HUES6 (cell line): Measurements from ENCODE around the gene CDYL.

Experiments
- H3K27ac ChIP-seq: 2 replicates; pipeline ENCODE4 v1.7.0; 2013; ENCODE audit warnings: low read depth, mild to moderate bottlenecking, low read length, inconsistent platforms
- H3K27me3 ChIP-seq: 2 replicates; pipeline ENCODE4 v1.6.1; 2013; ENCODE audit warnings: low read length; ENCODE audit not compliant: control insufficient read depth, insufficient read depth
- H3K36me3 ChIP-seq: 2 replicates; pipeline ENCODE4 v1.6.1; 2013; ENCODE audit warnings: low read length; ENCODE audit not compliant: control insufficient read depth, insufficient read depth
- H3K4me1 ChIP-seq: 2 replicates; pipeline ENCODE4 v1.6.1; 2013; ENCODE audit warnings: low read length; ENCODE audit not compliant: control insufficient read depth, insufficient read depth
- H3K4me3 ChIP-seq: 2 replicates; pipeline ENCODE4 v1.5.1; 2013; ENCODE audit warnings: low read depth, low read length
- H3K9ac ChIP-seq: one replicate; pipeline ENCODE4 v1.6.1; 2013; ENCODE audit warnings: mild to moderate bottlenecking, low read length
- H3K9me3 ChIP-seq: 2 replicates; pipeline ENCODE4 v1.6.1; 2013; ENCODE audit warnings: low read depth, low read length; ENCODE audit not compliant: control insufficient read depth, insufficient read depth

CDYL gene

DNA sequence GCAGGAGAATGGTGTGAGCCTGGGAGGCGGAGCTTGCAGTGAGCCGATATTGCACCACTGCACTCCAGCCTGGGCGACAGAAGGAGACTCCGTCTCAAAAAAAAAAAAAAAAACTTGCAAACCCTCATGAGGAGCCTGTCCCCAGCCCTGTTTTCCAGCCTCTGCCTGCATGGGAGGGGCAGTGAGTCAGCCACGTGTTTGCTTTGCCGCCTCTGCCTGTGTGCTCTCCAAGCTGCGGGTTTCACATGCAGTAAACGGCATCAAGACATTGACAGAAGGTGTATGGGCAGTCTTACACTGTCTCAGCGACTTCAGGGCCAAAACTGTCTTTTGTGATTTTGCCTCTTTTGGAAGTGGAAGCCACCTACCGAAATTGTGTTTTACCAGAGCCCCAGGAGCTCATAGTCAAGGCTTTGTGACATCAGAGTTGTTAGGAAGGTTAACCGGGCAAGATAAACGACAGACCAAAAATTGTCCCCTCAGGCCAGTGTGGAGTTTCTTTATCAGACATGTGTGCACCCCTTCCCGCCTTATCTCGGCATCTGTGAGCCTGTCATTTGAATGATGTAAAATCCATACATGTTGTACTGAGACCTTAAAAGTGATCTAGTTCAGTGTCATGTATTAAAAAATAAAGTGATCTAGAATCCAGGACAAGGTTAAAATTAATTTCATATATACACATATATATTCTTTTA lies 174.8 kb downstream of the CDYL start:
- Histone ChIP-seq H3K27me3 (no peaks in the 10 kb centered on the region), H3K4me3 (no peak overlapping the region), H3K4me1 (peaks cover 18% of the 10 kb centered on the region), H3K36me3 (peaks cover 58% of the 10 kb centered on the region), H3K9ac (no peak overlapping the region), H3K27ac (no peak overlapping the region), H3K9me3 (no peaks in the 10 kb centered on the region)

DNA sequence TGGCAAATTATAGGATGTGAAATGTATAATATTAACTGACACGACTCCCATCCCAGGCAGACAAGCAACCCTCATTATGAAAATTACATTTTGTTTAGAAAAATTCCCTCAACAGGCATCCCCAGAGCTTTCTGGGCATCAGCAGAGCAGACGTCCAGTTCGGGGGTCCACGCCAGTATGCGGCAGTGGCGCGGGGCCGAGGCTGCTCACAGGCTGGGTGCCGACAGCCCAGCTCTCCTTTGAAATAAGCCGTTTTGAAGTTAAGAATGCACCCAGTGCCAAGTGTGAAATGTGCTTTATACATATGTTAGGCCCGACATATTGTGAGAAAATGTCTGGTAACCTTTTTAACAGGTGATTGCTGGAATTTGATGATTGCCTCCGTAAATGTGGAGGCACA lies 177.2 kb downstream of the CDYL start:
- Histone ChIP-seq H3K4me1 (peaks cover 10% of the 10 kb centered on the region), H3K27me3 (no peaks in the 10 kb centered on the region), H3K9me3 (no peaks in the 10 kb centered on the region), H3K27ac (no peak overlapping the region), H3K4me3 (no peak overlapping the region), H3K36me3 (peaks cover 49% of the 10 kb centered on the region), H3K9ac (no peak overlapping the region)

DNA sequence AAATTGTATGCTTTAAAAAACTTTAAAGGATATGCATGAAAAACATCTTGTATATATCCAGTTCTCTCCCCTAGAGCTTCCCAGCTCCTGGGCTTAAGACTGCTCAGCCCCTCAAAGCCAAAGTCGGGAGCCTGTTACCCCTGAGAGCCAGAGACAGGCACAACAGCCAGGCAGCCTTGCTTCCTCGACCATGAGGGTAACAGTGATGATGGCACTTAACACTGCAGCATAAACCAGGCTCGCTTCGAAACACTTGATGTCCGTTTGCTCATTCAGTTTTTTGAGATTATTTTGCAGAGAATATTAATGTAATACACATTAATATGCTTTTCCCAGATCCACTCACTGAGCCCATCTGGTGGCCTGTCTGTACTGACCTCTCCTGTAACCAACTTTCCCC lies 180.4 kb downstream of the CDYL start:
- Histone ChIP-seq H3K9me3 (no peaks in the 10 kb centered on the region), H3K9ac (no peak overlapping the region), H3K36me3 (peaks cover 34% of the 10 kb centered on the region), H3K27ac (no peak overlapping the region), H3K4me3 (no peak overlapping the region), H3K27me3 (no peaks in the 10 kb centered on the region), H3K4me1 (no peaks in the 10 kb centered on the region)

DNA sequence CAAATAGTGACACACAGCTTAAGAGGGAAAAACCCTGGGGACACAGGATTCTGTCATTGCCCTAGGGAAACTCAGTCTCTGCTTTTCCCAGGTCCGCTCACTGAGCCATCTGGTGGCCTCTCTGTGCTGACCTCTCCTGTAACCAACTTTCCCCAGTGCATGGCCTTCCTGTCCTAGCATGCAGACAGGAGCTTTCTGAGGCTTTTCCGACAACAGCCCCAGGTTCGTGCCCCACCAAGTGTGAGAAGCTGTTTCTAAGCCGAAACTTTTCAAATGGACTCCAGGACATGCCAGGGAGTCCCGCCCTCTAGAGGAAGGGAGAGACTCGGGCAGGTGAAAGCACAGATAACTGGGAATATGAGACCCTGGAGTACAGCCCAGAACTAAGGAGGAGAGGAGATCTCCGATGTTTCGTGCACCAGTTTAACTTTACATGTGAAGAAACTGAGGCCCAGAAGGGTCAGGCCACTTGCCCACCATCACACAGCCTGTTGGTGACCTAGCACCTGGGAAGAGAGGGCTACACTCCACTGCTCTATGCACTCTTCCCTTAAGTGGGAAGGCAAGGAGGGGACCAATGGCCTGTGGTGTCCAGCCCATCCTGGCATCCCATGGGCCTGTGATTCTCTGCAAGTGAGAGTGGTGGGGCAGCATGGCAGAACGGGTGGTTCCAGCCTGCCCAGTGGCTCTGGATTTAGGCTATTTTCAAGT lies 181.5 kb downstream of the CDYL start:
- Histone ChIP-seq H3K9me3 (no peaks in the 10 kb centered on the region), H3K36me3 (peaks cover 25% of the 10 kb centered on the region), H3K9ac (no peak overlapping the region), H3K27ac (no peak overlapping the region), H3K4me1 (no peaks in the 10 kb centered on the region), H3K27me3 (no peaks in the 10 kb centered on the region), H3K4me3 (no peak overlapping the region)

DNA sequence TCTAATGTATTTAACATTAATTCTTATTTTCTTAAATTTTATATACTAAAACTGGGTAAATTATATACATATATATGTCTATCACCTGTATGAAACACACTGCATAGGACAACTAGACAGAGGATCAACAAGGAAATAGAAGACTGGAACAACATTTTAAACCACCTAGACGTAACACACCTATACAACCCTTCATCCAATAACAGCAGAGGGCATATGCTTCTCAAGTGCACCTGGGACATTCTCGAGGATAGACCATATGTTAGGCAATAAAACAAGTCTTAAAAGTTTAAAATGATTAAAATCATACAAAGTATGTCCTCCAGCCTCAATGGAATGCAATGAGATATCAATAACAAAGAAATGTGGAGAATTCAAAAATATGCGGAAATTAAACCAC lies 182.4 kb downstream of the CDYL start:
- no peak overlapping the region for H3K27ac ChIP-seq
- peaks cover 19% of the 10 kb centered on the region for H3K36me3 ChIP-seq
- H3K4me1 ChIP-seq: no peaks in the 10 kb centered on the region
- no peak overlapping the region for H3K4me3 ChIP-seq
- H3K9me3 ChIP-seq: no peaks in the 10 kb centered on the region
- H3K9ac ChIP-seq: no peak overlapping the region
- no peaks in the 10 kb centered on the region for H3K27me3 ChIP-seq

DNA sequence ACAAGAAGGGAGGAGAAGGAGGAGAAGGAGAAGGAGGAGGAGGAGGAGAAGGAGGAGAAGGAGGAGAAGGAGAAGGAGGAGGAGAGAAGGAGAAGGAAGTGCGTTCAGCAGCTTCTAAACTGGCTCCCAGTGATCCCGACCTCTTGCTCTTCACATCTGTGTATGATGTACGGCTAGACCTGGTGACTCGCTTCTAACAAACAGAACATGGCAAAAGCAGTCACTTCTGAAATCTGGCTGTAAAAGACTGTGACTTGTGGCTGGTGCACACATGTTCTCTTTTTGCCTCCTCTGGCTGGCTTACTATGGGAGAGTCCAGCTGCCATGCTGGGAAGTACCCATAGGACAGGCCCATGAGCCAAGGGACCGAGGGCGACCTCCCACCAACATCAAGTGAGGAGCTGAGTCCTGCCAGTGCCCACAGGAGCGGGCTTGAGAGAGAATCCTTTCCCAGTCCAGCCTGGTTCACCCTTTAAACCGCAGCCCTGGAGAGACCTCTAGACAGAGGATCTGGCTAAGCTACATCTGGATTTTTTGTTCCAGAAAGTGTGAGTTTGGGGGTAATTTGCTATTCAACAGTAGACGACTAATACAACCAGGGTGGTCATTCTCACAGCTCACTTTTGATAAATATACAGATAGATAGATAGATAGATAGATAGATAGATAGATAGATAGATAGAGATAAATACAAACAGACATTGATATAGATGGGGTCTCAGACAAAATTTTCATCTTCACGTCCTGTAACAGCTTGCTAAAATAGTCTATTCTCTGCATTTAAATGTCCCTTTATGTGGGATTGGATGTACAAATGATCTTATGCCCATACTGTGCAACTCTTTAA lies 185.3 kb downstream of the CDYL start:
- Histone ChIP-seq H3K9me3 (no peaks in the 10 kb centered on the region), H3K4me1 (peaks cover 10% of the 10 kb centered on the region; the same call in 1 of the 2 replicates), H3K4me3 (no peak overlapping the region), H3K36me3 (no peaks in the 10 kb centered on the region), H3K27ac (no peak overlapping the region), H3K9ac (no peak overlapping the region), H3K27me3 (no peaks in the 10 kb centered on the region)

DNA sequence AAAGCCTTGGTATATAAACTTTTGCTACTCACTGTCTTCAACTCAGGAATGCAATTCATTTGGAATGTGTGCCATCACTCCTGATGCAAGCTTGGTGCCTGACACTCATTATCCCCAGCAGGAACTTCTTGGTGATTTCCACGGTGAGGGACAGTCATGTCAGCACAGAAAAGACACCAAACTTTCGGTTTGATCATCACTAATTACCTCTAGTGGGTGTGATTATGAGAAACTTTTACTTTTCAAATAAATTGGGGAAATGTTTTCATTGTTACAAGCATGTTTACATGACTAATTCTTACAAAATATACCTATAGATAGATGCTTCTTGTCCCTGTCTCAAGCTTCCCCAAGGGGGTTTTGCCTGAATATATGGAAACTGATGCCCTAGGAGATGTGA lies 186.7 kb downstream of the CDYL start:
- Histone ChIP-seq H3K36me3 (no peaks in the 10 kb centered on the region), H3K9ac (no peak overlapping the region), H3K4me1 (peaks cover 10% of the 10 kb centered on the region; the same call in 1 of the 2 replicates), H3K9me3 (no peaks in the 10 kb centered on the region), H3K4me3 (no peak overlapping the region), H3K27ac (no peak overlapping the region), H3K27me3 (no peaks in the 10 kb centered on the region)

DNA sequence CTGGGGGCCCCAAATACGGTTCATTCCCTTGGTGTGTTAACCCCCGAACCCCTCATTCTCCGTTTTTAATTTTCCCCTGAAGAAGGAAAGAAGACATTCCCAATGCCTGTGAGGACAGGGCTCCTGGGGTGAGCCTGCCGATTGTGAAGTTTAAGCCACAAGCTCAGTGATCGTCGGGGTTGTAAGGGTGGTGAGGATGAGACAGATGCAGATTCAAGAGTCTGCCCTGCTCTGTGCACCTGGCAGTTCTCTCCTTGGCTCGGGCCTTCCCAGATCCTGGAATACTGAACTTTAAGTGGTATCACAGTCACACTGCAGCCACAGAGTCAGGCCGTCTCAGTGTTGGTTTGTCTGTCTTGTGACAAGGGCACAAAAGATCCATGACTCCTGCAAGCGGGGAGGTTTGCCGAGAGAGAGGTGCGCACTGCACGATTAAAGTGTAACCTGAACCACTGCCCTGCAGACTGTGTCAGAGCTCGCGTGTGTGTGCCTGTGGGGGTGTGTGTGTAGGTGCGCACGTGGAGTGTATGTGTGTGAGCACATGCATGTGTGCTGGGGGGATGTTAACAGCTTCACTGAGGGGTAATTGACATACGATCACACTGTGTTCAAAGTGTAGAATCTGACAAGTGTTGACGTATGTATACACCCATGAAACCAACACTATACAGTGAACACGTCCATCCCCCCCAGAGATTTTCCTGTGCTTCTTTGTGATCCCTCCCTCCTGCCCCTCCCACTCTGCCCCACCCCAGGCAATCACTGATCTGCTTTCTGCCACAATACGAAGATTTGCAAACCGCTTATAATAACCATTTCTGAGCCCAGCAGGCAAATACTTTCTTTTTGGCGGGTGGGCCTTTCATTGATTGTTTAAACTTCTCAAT lies 188.7 kb downstream of the CDYL start:
- Histone ChIP-seq H3K27ac (no peak overlapping the region), H3K27me3 (no peaks in the 10 kb centered on the region), H3K9me3 (no peaks in the 10 kb centered on the region), H3K4me1 (peaks cover 10% of the 10 kb centered on the region; the same call in 1 of the 2 replicates), H3K36me3 (no peaks in the 10 kb centered on the region), H3K9ac (no peak overlapping the region), H3K4me3 (no peak overlapping the region)

DNA sequence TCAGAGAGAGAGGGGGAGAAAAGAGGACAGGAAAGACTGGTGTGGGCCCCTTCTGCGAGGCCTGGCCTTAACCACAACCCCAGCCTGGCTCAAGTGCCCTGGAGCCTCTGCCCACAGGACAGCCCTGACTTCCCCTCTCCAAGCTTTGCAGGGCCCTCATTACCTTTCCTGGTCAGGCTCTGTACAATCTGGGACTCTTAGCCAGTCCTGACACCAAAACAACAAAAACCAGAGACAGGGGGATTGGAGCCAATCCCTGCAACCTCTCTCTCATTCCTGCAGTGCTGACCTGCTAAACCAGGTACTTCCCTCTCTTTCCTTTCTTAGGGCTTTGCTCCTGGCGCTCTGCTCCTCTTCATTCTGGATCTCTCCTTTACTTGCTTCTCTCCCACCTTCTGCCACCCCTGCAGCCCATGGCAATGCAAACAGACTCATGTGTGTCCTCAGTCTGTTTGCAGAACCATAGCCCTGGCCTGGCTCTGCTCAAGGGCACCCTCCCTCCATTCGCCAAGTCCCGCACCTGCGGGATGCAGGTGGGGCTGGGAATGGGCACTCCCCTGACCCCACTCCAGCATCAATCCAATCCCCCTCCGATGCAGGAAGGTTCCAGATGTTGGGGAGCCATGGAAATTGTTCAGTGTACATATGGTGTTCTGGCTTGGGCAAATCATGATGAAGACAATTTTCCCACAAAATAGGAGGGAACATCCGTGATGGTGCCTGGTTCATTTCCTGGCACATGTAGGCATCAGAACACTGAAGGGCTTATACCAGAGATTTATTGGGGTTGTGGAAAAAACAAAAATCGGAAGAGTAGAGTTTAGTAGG lies 189.6 kb downstream of the CDYL start:
- no peak overlapping the region for H3K27ac ChIP-seq
- no peaks in the 10 kb centered on the region for H3K27me3 ChIP-seq
- H3K4me1 ChIP-seq: peaks cover 12% of the 10 kb centered on the region; the same call in 1 of the 2 replicates
- H3K9me3 ChIP-seq: no peaks in the 10 kb centered on the region
- no peak overlapping the region for H3K9ac ChIP-seq
- H3K36me3 ChIP-seq: no peaks in the 10 kb centered on the region
- H3K4me3 ChIP-seq: no peak overlapping the region
